HPDE6-E6E7 (cell line): Measurements from ENCODE around the gene TRMT11.
"Not testable (repeated sequence)": the region's sequence is repeated elsewhere in the genome, so short reads cannot be mapped to it uniquely, and the experiment has no call there.

Experiments used
- DNase-seq: peaks from one replicate; pipeline ENCODE4 v3.0.0; 2011; ENCODE audit warnings: missing footprints; ENCODE audit errors: extremely low spot score

Gene TRMT11

GRCh38 chr6:125956506-125957390, 29.6 kb upstream of the TRMT11 start, which contains the start of gene HINT3:
TSS of gene HINT3 (plus strand) at chr6:125956770. CDS start at chr6:125956978, 208 bp downstream.
- peak; percentile 82 for DNase-seq

- no peak for DNase-seq
Observed at GRCh38 chr6:125957391-125957693, 29.0 kb upstream of the TRMT11 start.

- DNase-seq = no peak
Observed at GRCh38 chr6:125957845-125958244, 28.5 kb upstream of the TRMT11 start.

GRCh38 chr6:125959041-125959440, 27.3 kb upstream of the TRMT11 start:
- no peak for DNase-seq

GRCh38 chr6:125961117-125961516, 25.2 kb upstream of the TRMT11 start:
- DNase-seq = no peak

- no peak for DNase-seq
Observed at GRCh38 chr6:125962900-125963497, 23.3 kb upstream of the TRMT11 start.

- DNase-seq = no peak
Observed at GRCh38 chr6:125963817-125964216, 22.5 kb upstream of the TRMT11 start.

- no peak for DNase-seq
Observed at GRCh38 chr6:125966569-125966968, 19.8 kb upstream of the TRMT11 start.

- no peak for DNase-seq
Observed at GRCh38 chr6:125968493-125968892, 17.8 kb upstream of the TRMT11 start.

GRCh38 chr6:125970760-125971159, 15.6 kb upstream of the TRMT11 start:
- DNase-seq = no peak

GRCh38 chr6:125972478-125972877, 13.9 kb upstream of the TRMT11 start:
- DNase-seq = not testable (repeated sequence)

GRCh38 chr6:125974214-125974866, 12.0 kb upstream of the TRMT11 start:
- no peak for DNase-seq

- no peak for DNase-seq
Observed at GRCh38 chr6:125979101-125979500, 7.2 kb upstream of the TRMT11 start.

- DNase-seq = no peak
Observed at GRCh38 chr6:125981571-125982185, 4.7 kb upstream of the TRMT11 start.

- no peak for DNase-seq
Observed at GRCh38 chr6:125983246-125983945, 2.9 kb upstream of the TRMT11 start.

GRCh38 chr6:125984311-125984710, 2.0 kb upstream of the TRMT11 start:
- no peak for DNase-seq

GRCh38 chr6:125985522-125985921, 818 bp upstream of the TRMT11 start:
- no peak for DNase-seq

GRCh38 chr6:125985979-125986300, 400 bp upstream of the TRMT11 start:
- no peak for DNase-seq

- DNase-seq = no peak
Observed at GRCh38 chr6:125987026-125987617, 782 bp downstream of the TRMT11 start.

GRCh38 chr6:125988280-125988679, 1.9 kb downstream of the TRMT11 start:
- no peak for DNase-seq

GRCh38 chr6:125989631-125990030, 3.3 kb downstream of the TRMT11 start:
- DNase-seq = no peak
